ENCODE data around the gene C1orf216.
A peak's percentile ranks its signal among the peaks of the same experiment; 100 is the strongest.

C1orf216 gene
- total RNA-seq: 12.1 to 63.4 (median 23.6) reads per million in 9 experiments

- peak; percentile 60 to 68 (median 62) for DNase-seq
- Mint-ChIP-seq H3K36me3 (ENCODE audit: insufficient read depth) (peaks cover 2% of the 10 kb centered on the region), H3K4me1 (ENCODE audit: low read depth in 2 of 2) (peaks cover 34 to 39% of the 10 kb centered on the region in 2 donors), H3K27ac (peak within 1 kb of the TSS; percentile 93 to 95), H3K9me3 (no peaks in the 10 kb centered on the region), H3K4me3 (peak within 1 kb of the TSS; percentile 91 to 92), H3K27me3 (no peaks in the 10 kb centered on the region)
- ATAC-seq (replicated peaks): peak; percentile 87
Measured at GRCh38 chr1:35718492-35719336, at the start of gene C1orf216. Gene C1orf216, minus strand, starts transcription at chr1:35718884. Its CDS starts 2,563 bp downstream, at chr1:35716321.

- Mint-ChIP-seq H3K9me3 (no peaks in the 10 kb centered on the region), H3K36me3 (ENCODE audit: insufficient read depth) (no peaks in the 10 kb centered on the region), H3K4me1 (ENCODE audit: low read depth in 2 of 2) (peaks cover 2 to 8% of the 10 kb centered on the region in 2 donors), H3K4me3 (no peak overlapping the region), H3K27ac (peak overlapping the region in 1 of 2 donors; percentile 57), H3K27me3 (no peaks in the 10 kb centered on the region)
- DNase-seq: no peak
- ATAC-seq (replicated peaks): no peak
Measured at GRCh38 chr1:35764283-35764682, 45.6 kb upstream of the C1orf216 start.

- Mint-ChIP-seq H3K4me1 (ENCODE audit: low read depth in 2 of 2) (no peaks in the 10 kb centered on the region), H3K36me3 (ENCODE audit: insufficient read depth) (no peaks in the 10 kb centered on the region), H3K4me3 (peak overlapping the region in 1 of 2 donors; percentile 1), H3K27ac (peak overlapping the region in 1 of 2 donors; percentile 30), H3K9me3 (no peaks in the 10 kb centered on the region), H3K27me3 (no peaks in the 10 kb centered on the region)
- ATAC-seq (replicated peaks) (no peak), DNase-seq (no peak)
Measured at GRCh38 chr1:35763201-35763600, 44.5 kb upstream of the C1orf216 start.

GRCh38 chr1:35762141-35762540 lies 43.5 kb upstream of the C1orf216 start:
- Mint-ChIP-seq H3K27me3 (no peaks in the 10 kb centered on the region), H3K27ac (peak overlapping the region in 1 of 2 donors; percentile 30), H3K4me1 (ENCODE audit: low read depth in 2 of 2) (no peaks in the 10 kb centered on the region), H3K4me3 (no peak overlapping the region), H3K36me3 (ENCODE audit: insufficient read depth) (no peaks in the 10 kb centered on the region), H3K9me3 (no peaks in the 10 kb centered on the region)
- no peak for ATAC-seq (replicated peaks)
- DNase-seq: no peak

- no peaks in the 10 kb centered on the region for H3K27me3 Mint-ChIP-seq
- DNase-seq (no peak), ATAC-seq (replicated peaks) (no peak)
- peaks cover 3% of the 10 kb centered on the region for H3K36me3 Mint-ChIP-seq (ENCODE audit: insufficient read depth)
- H3K27ac Mint-ChIP-seq: no peak overlapping the region
- H3K4me3 Mint-ChIP-seq: no peak overlapping the region
- no peaks in the 10 kb centered on the region for H3K9me3 Mint-ChIP-seq
- no peaks in the 10 kb centered on the region for H3K4me1 Mint-ChIP-seq (ENCODE audit: low read depth in 2 of 2)
Measured at GRCh38 chr1:35756064-35756463, 37.4 kb upstream of the C1orf216 start.

GRCh38 chr1:35753626-35754260 lies 35.1 kb upstream of the C1orf216 start:
- no peak for DNase-seq
- no peak overlapping the region for H3K4me3 Mint-ChIP-seq
- H3K27ac Mint-ChIP-seq: no peak overlapping the region
- H3K36me3 Mint-ChIP-seq (ENCODE audit: insufficient read depth): peaks cover 3% of the 10 kb centered on the region
- no peaks in the 10 kb centered on the region for H3K4me1 Mint-ChIP-seq (ENCODE audit: low read depth in 2 of 2)
- no peaks in the 10 kb centered on the region for H3K27me3 Mint-ChIP-seq
- no peaks in the 10 kb centered on the region for H3K9me3 Mint-ChIP-seq
- no peak for ATAC-seq (replicated peaks)

GRCh38 chr1:35748326-35748725 lies 29.6 kb upstream of the C1orf216 start:
- ATAC-seq (replicated peaks) (no peak), DNase-seq (no peak)
- peaks cover 5% of the 10 kb centered on the region for H3K36me3 Mint-ChIP-seq (ENCODE audit: insufficient read depth)
- no peak overlapping the region for H3K4me3 Mint-ChIP-seq
- H3K4me1 Mint-ChIP-seq (ENCODE audit: low read depth in 2 of 2): no peaks in the 10 kb centered on the region
- H3K9me3 Mint-ChIP-seq: no peaks in the 10 kb centered on the region
- H3K27ac Mint-ChIP-seq: no peak overlapping the region
- no peaks in the 10 kb centered on the region for H3K27me3 Mint-ChIP-seq

GRCh38 chr1:35745124-35745730 lies 26.5 kb upstream of the C1orf216 start:
- H3K27me3 Mint-ChIP-seq: no peaks in the 10 kb centered on the region
- no peak overlapping the region for H3K4me3 Mint-ChIP-seq
- H3K36me3 Mint-ChIP-seq (ENCODE audit: insufficient read depth): peaks cover 2% of the 10 kb centered on the region
- no peak for DNase-seq
- H3K9me3 Mint-ChIP-seq: no peaks in the 10 kb centered on the region
- no peak overlapping the region for H3K27ac Mint-ChIP-seq
- H3K4me1 Mint-ChIP-seq (ENCODE audit: low read depth in 2 of 2): no peaks in the 10 kb centered on the region
- ATAC-seq (replicated peaks): no peak

GRCh38 chr1:35737120-35737519 lies 18.4 kb upstream of the C1orf216 start:
- no peak overlapping the region for H3K4me3 Mint-ChIP-seq
- H3K9me3 Mint-ChIP-seq: no peaks in the 10 kb centered on the region
- H3K4me1 Mint-ChIP-seq (ENCODE audit: low read depth in 2 of 2): no peaks in the 10 kb centered on the region
- no peaks in the 10 kb centered on the region for H3K36me3 Mint-ChIP-seq (ENCODE audit: insufficient read depth)
- H3K27ac Mint-ChIP-seq: peak overlapping the region in 1 of 2 donors; percentile 60
- no peak for DNase-seq
- no peak for ATAC-seq (replicated peaks)
- no peaks in the 10 kb centered on the region for H3K27me3 Mint-ChIP-seq

GRCh38 chr1:35727434-35728040 lies 8.9 kb upstream of the C1orf216 start:
- Mint-ChIP-seq H3K4me3 (no peak overlapping the region), H3K4me1 (ENCODE audit: low read depth in 2 of 2) (peaks cover 6% of the 10 kb centered on the region in 2 donors), H3K36me3 (ENCODE audit: insufficient read depth) (no peaks in the 10 kb centered on the region), H3K27ac (no peak overlapping the region), H3K27me3 (no peaks in the 10 kb centered on the region), H3K9me3 (no peaks in the 10 kb centered on the region)
- DNase-seq (no peak), ATAC-seq (replicated peaks) (no peak)

- Mint-ChIP-seq H3K27me3 (no peaks in the 10 kb centered on the region), H3K4me1 (ENCODE audit: low read depth in 2 of 2) (peaks cover 6% of the 10 kb centered on the region in 2 donors), H3K9me3 (no peaks in the 10 kb centered on the region), H3K27ac (no peak overlapping the region), H3K4me3 (no peak overlapping the region), H3K36me3 (ENCODE audit: insufficient read depth) (no peaks in the 10 kb centered on the region)
- DNase-seq: peak; percentile 42 to 48 (median 46)
- peak; percentile 90 for ATAC-seq (replicated peaks)
Measured at GRCh38 chr1:35726450-35727433, 8.1 kb upstream of the C1orf216 start.

GRCh38 chr1:35725596-35725995 lies 6.9 kb upstream of the C1orf216 start:
- Mint-ChIP-seq H3K4me3 (no peak overlapping the region), H3K27me3 (no peaks in the 10 kb centered on the region), H3K9me3 (no peaks in the 10 kb centered on the region), H3K27ac (no peak overlapping the region), H3K4me1 (ENCODE audit: low read depth in 2 of 2) (peaks cover 6% of the 10 kb centered on the region in 2 donors), H3K36me3 (ENCODE audit: insufficient read depth) (no peaks in the 10 kb centered on the region)
- ATAC-seq (replicated peaks) (no peak), DNase-seq (no peak)
